ENCODE results near the gene CHCHD3.

DNA sequence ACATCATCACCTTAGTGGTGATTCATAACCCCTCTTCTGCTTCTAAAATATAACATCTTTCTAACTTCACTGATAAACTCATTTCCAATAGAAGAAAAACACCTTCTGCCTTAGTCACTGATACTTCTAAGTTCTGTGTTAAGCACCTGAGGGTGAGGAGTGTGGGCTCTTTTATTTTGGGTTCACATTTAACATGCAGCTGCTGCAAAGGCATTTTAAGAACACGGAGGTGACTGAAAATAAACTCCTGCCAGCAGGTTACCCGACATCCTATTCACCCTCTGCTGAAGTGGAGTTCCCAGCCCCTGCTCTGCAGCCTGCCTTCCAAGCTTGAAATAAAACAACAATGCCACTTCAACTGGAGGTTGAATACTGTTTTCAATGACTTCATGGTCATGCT is 302.7 kb downstream of the CHCHD3 start:
- no peak for TF ChIP-seq ZNF274 (IDR thresholded peaks at IDR 0.05; ENCODE audit: low read depth, low read length)
- no peak for TF ChIP-seq YY1 (IDR thresholded peaks at IDR 0.05; ENCODE audit: insufficient read depth, insufficient read length)
- TF ChIP-seq SUZ12 (IDR thresholded peaks at IDR 0.05; ENCODE audit: extremely low read depth, insufficient read depth, insufficient read length), result no peak

Measured in NT2/D1 (cell line).